CD4-positive, alpha-beta T cell treated with Interleukin-4 for 1 hour (primary cell): ENCODE measurements around the gene NDUFB2.
A peak's percentile ranks its signal among the peaks of the same experiment; 100 is the strongest.
"Not testable (repeated sequence)": the region's sequence is repeated elsewhere in the genome, so short reads cannot be mapped to it uniquely, and the experiment has no call there.

Source experiments
- DNase-seq, 2 donors: peaks; one replicate each; pipeline ENCODE4 v3.0.0-alpha.2; 2020 to 2022

Gene NDUFB2

DNA sequence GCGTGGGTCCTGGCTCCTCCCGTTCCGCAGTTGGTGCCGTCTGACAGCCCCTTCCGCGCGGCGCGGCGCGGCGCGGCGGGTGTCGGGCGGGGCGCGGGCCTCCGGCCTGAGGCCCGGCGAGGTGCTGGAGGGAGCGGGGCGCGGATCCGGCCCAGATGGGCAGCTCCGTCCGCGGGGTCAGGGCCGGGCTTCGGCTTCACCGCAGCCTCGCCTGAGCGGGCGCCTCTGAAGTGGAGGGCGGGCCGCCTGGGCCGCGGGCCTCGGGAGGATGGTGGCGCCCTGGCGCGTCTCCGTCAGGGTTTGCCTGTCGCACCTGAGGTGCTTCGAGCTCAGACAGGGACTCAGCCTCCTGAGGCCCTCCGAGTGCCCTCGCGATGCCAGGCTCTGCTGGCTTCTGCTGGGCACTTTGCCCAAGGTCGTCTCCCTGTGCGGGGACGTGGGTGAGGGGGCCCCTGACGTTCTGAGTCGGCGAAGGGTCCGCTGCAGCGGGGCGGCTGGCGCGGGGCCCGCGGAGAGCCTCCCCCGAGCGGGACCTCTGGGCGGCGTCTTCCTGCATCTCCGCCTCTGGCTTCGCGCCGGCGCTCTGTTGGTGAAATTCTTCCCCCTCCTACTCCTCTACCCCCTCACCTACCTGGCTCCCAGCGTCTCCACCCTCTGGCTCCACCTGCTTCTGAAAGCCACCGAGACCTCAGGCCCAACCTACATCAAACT, 23.3 kb upstream of the NDUFB2 start:
- peak; percentile 54 to 60 for DNase-seq

DNA sequence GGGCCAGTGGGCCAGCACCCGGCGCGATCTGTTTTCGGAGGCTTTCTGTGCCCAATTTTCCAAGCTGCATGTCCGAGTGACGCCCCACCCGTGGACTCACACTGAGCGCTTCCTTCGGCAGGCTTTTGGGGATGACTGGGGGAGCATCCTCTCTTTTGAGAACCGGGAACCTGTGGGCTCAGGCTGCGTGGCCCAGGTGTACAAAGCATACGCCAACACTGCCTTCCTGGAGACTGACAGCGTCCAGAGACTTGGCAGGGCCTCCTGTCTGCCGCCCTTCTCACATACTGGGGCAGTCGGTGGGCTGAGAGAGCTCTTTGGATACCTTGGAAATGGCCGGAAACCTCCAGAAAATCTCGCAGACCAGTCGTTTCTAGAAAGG, 22.7 kb upstream of the NDUFB2 start:
- DNase-seq, result no peak

DNA sequence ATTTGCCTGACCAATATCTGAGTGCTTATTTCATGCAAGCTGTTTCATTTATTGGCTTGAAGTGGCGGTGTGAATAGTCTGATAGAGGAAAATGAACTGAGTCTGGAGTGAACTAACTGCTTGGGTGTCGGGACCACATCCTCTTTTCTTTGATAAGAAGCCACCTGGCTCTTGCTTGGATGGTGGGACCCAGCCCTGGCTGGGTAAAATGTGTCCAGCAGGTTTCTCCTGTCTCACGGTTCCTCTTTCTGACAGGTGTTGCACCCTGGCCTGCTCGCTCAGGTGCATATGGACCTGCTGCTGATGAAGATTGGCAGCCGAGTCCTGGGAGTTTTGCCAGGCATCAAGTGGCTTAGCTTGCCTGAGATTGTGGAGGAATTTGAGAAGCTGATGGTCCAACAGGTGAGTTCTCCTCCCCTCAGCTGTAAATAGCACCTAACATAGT, 22.1 kb upstream of the NDUFB2 start:
- peak in 1 of 2 donors; percentile 38 for DNase-seq

DNA sequence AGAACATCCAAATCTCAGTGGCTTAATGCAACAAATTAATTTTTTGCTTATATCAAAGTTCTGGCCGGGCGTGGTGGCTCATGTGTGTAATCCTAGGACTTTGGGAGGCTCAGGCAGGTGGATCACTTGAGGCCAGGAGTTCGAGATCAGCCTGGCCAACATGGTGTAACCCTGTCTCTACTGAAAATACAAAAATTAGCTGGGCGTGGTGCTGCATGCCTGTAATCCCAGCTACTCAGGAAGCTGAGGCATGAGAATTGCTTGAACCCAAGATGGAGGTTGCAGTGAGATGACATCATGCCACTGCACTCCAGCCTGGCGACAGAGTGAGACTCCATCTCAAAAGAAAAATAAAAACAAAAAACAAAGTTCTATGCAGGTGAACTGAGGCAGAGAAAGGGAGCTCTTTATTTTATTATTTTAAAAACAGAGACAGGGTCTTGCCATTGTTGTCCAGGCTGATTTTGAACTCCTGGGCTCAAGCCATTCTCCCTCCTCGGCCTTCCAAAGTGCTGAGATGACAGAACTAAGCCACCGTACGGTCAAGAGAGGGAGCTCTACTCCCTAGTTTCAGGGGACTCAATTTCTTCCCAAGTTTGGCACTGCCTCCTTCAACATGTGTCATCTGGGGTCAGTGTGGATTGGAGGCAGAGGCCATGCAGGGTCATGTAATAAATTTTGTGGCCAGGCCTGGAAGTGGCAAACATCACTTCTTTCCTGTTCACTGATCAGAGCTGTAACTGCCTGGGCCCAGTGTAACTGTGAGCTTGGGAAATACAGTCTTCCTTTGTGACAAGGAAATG, 21.4 kb upstream of the NDUFB2 start:
- peak in 1 of 2 donors; percentile 19 for DNase-seq

DNA sequence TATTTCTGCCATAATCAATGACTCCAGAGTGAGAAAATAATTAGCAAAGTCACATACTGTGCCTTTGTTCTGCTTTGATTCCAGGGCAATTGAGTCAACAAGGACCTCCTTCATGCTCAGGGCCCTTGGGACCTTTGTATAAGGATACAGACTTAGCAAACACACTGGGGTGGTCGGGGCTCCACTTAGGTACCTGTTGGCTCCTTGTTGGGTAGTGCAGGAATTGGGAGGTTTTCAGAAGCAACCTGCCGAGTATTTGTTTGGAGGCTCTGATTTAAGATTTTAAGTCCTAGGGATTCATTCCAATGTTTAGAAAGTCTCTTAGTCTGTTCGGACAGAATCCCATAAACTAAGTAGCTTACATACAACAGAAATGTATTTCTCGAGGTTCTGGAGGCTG, 20.8 kb upstream of the NDUFB2 start:
- DNase-seq, result no peak

DNA sequence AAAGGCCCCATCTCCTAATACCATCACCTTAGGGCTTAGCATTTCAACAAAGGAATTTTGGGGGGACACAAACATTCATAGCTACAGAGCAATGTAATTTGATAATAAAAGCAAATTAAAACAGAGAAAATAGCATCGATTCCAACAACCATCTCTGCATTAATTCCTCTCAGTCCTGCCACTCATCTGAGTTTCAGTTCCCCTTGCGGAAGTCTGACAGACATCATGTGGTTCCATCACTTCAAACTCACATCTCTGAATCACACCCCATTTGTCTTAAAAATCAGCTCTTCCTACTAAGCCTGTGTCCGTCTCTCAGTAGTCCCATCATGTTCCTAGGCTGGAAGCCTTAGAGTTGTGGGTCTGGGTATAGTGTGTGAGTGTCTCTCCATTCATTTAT, 20.2 kb upstream of the NDUFB2 start:
- DNase-seq, result peak in 1 of 2 donors; percentile 41

DNA sequence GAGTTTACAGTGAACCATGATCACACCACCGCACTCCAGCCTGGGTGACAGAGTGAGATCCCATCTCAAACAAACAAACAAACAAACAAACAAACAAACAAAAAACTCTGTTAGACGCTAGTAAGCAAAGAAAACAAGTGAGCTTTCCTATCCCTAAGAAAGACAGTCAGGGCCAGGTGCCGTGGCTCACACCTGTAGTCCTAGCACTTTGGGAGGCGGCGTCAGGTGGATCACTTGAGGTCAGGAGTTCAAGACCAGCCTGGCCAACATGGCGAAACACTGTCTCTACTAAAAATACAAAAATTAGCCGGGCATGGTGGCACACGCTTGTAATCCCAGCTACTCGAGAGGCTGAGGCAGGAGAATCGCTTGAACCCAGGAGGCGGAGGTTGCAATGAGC, 19.6 kb upstream of the NDUFB2 start:
- not testable (repeated sequence) for DNase-seq

DNA sequence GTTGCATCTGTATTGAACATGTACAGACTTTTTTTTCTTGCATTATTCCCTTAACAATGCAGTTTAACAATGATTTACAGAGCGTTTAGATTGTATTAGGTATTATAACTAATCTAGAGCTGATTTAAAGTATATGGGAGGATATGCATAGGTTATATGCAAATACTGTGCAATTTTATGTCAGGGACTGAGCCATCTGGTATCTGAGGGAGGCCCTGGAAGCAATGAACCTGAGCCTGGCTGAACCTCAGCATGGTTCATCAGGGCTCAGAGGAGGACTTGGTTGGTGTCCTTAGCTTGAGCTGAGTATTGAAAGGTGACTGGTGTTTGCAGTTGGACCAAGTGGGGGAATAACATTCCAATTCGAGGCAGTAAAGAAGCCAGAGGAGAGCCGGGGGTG, 19.0 kb upstream of the NDUFB2 start:
- no peak for DNase-seq

DNA sequence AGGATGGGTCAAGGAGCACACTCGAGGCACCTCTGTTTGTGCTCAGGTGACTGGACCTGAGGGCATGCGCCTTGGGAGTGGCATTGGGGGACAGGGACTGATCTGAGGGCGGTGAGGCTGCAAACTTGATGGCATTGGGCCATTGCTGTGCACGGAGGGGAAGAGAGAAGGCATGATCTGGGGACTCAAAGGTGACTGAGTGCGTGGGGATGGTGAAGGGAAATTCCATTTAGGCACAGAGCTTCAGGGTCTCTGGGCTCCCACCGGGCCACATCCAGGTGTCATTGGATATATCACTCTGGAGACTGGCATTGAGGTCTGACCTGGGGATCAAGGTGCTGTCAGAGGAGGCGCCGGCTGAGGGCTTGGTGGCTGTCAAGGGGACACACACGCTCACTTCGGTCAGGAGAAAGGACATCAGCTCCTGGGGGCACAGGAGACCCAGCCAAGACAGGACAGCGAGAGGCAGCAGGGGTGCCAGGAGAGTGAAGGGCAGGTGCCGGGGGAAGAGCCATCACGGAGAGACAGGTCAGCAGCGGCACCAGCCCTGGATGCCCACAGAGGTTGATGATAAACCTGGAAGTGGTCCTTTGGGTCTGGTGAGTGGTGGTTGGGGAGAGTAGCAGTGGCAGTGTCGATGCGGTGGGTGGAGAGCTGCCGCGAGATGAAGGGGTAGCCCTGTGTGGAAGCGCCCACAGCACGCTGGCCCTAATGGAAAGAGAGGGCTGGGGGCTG, 18.3 kb upstream of the NDUFB2 start:
- no peak for DNase-seq

DNA sequence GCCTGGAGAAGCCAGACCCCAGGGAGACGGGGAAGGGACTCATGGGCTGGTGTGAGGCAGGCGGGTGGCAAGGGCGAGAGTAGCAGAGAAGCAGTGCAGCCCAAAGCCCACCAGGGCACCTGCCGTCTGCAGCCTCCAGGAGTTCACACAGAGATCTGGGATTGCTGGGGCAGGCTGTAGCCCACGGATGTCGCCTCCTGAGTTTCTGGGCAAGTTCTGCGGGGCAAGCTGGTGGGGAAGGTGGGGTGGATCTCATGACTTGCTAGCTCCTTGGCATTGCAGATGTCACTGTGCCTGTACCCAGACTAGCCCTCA, 17.7 kb upstream of the NDUFB2 start:
- no peak for DNase-seq

DNA sequence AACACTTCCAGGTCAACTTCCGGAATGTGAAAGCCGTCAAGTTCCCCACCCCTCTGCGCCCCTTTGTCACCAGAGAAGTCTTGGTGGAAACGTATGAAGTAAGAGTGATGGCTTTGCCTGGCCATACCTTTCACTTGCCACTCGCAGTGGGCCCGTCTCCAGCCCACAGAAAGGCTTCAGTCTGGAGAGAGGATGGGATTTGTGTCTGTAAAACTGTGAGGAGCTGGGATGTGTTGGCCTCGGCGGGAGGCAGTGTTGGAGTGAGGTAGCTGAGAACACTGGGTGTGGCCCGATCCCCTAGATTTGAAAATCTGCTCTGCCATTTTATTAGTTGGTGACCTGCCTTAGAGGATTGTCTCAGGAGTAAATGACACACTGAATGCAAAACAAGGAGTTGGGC, 17.3 kb upstream of the NDUFB2 start:
- no peak for DNase-seq

DNA sequence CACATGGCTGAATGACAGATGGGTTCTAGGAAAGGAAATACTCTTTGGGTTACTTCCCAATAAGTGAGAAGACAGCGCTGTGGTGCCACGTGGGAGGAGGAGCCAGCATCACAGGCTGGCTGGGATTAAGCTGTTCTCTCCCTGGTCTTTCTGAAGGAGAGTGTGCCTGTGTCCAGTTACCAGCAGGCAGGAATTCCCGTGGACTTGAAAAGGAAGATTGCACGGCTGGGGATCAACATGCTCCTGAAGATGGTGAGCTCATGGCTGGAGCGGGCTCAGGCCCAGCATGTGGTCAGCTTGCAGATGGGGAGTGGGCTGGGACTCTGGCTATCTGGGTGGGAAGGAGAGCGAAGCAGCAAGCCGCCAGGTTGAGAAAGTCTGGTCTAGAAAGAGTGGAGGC, 15.6 kb upstream of the NDUFB2 start:
- no peak for DNase-seq

DNA sequence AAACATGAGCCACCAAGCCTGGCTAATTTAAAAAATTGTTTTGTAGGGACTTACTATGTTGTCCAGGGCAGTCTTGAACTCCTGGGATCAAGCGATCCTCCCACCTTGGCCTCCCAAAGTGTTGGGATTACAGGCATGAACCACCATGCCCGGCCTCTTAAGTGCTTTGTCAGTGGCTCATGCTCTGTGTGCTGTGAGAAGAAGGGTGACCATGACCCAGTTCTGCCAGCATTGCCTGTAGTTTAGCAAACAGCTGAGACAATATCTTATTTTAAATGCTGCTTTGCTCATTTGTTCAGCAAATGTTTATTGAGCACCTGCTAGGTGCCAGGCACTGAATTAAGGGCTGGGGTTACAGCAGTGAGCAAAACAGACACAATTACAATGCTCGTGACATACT, 14.7 kb upstream of the NDUFB2 start:
- DNase-seq, result no peak

DNA sequence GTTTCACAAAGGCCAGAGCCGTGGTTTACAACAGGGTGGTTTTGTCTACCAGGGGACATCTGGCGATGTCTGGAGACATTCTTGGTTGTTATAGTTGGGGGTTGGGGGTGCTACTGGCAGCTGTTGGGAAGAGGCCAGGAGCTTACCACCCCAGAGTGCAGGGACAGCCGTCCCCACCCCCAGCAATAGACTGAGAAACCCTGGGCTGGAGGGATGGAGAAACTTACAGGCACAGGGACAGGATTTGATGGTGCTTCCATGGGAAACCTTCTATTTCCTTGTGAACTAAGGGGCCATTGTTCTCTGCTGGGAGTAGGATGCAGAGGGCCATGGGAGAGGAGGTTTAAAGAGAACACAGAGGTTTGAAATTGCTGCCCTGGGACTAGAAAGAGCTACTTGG, 12.9 kb upstream of the NDUFB2 start:
- no peak for DNase-seq

DNA sequence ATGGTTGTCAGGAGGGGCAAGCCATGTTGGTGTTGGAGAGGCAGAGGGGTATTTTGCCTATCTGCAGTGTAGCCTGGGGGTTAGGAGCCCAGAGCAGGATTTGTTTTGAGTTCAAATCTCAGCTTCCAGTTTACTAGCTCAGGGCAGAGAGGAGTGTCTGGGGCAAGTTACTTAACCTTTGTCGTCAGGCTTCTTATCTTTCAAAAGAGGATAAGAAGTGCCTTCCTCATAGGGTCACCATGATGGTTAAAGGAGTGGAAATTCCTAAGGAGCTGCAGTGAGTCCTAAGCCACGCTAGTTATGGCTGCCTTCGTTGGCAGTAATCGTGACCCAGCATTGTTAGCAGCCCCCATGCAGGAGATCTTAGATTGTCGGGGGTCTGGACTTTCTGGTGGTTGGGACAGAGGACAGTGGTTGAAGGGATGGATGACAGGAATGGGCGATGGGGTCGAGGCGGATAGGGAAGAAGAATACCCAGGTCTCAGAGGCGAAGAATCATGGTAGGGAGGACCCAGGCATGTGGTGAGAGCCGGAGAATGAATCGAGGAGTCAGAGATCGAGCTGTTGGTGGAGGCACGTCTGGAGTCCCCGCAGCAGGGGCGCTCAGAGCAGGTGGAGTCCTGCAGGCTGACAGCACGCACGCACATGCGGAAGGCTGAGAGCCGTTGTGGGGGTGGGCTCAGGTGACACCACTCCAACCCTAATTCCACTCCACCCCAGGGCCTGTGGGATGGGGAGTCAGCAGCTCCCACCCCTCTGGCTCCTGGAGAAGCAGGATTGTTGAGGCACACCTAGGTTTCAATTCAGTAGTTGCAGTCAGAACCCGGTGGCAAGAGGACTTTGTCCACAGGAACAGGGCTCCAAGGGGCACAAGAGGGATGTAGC, 12.2 kb upstream of the NDUFB2 start:
- DNase-seq, result no peak

DNA sequence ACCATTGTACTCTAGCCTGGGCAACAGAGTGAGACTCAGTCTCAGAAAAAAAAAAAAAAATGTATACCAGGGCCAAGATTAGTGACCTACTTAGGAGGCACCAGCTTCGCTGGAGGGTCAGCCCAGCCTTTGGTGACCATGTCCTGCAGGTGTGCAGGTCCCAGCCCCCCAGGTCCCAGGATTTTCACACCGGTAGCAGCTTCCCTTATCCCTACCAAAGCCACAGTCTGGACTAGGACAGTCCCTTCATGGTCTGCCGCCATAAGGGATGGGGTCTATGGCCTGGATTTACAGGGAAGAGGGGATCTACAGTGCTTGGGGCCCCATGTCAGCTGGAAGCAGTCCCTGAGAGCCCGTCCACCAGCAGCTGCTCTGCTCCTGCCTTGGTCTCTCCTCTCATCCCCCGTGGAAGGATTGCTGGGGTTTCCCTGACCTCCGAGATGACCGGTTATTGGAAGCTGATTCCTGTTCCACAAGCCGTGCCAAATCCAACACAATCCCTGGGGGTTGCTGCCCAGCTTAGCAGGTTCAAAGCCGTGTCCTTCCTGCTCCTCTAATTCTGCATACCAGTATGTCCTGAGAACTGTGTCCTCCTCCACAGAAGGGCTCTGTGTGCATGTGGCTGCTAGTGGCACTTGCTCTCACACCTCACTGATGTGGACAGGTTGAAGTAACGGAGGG, 11.0 kb upstream of the NDUFB2 start:
- DNase-seq, result no peak

DNA sequence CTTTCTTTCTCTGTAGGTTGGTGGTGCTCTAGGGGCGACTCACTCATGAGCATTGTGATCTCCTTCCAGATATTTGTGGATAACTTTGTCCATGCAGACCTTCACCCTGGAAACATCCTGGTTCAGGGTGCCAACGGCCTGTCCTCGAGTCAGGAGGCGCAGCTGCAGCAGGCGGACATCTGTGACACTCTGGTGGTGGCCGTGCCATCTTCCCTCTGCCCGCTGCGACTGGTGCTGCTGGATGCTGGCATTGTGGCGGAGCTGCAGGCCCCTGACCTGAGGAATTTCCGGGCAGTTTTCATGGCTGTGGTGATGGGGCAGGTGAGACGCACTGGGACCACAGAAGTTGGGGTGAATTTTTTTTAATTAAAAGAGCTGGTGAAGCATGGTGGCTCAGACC, 9.6 kb upstream of the NDUFB2 start:
- DNase-seq, result no peak

DNA sequence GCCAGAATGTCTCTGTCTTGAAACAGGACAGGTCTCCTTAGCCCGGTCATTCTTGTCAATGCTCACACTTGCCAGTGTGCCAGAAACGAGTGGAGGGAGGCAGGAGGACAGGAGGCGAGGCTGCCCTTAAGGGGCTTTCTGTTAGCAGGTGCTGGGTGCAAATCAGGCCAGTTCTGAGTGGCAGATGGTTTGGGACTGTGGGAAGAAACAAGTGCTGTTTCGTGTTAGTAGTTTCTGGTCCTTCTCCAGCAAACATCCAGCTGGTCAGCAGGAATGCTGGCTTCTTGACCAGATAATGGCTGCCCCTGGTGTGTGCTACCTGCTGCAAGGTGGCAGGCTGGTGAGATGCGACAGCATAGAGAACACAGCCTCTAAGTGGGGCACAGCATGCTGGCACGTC, 8.2 kb upstream of the NDUFB2 start:
- no peak for DNase-seq

DNA sequence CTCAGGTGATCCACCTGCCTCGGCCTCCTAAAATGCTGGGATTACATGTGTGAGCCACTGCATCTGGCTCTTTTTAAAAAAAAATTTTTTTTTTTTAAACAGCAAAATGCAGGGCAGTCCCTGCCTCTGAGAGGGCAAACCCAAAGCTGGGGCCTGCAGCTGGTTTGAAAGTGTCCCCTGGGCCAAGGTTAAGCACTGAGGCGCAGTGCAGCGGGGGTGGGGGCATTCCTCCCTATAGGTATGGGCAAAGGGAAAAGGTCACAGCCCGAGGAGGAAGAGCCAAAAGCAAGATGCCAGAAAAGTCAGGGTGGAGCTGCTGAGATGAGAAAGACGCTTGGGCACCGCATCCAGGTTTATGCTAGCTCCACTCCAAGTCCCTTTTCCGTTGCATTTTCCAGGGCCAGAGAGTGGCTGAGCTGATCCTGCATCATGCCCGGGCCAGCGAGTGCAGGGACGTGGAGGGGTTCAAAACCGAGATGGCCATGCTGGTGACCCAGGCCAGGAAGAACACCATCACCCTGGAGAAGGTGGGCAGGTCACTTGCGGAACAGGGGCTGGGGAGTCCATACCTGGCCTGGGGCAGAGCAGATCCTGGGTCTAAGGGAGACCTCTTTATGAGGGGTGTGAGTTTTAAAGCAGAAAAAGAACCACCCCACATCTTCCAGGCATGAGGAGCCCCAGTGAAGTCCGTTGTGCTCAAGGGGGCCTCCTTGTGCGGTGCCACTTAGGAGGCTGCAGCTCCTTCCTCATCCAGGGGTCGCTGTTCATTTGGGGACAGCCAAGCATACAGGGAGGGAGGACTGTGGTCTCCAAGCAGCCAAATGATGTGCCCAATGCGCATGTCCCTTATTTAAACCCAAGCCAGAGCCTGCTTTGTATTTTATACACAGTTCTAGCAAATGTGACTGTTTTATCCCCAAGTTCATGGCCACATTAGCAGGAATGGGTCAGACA, 7.0 kb upstream of the NDUFB2 start:
- no peak for DNase-seq

DNA sequence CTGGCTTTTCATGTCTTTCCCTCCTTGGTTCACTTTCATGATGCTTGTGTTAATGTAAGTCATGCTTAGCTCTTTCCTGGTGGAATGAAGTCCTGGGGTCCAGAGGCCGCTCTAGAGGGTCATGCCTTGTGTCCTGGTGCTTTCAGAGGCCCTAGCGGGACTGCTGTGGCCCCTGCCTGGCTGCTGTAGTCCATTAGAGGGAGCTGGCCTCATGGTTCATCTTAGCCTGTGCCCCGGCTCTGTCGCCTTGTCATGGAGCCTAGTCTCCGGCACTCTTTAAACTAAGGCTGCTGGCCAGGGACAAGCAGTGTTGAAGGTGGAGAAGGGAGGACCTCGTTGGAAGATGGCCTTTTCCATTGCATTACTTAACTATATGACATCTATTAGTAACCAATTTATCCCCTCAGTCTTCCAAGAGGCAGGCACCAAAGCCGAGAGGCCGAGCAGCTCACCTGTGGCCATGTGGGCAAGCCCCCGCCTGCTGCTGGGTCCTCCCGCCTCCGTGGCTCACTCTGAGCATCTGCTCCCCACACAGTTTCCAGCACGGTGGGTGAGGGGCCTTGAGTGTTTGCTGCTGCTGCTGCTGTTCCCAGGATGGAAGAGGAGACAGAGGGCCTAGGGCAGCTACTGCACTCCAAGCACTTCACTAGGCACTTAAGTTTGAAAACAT, 5.0 kb upstream of the NDUFB2 start:
- DNase-seq, result no peak

DNA sequence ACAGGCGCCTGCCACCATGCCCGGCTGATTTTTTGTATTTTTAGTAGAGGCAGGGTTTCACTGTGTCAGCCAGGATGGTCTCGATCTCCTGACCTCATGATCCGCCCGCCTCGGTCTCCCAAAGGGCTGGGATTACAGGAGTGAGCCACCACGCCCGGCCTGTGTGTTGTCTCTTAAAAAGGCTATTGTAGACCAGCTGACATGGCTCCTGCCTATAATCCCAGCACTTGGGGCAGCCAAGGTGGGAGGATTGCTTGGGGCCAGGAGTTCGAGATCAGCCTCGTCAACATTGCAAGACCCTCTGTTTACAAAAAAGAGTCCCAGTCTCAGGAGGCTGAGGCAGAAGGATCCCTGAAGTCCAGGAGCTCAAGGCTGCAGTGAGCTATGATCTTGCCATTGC, 2.7 kb upstream of the NDUFB2 start:
- DNase-seq, result not testable (repeated sequence)
